T-helper 17 cell (primary cell): ENCODE data around the gene KRTAP19-6. TPM values are rescaled to one million over a fixed set of nuclear protein-coding genes. Genes with fewer than 3 reads are reported as not detected.

Experiments used
- ATAC-seq: fragments of 150-1000 bp; cut with Tn5 transposase; 2 replicates; pipeline ENCODE4 v1.10.0; 2021; ENCODE audit warnings: mild to moderate bottlenecking, moderate library complexity
- DNase-seq, 3 donors: peaks; one replicate each; pipeline versions ENCODE4 v3.0.0 to v3.0.0-alpha.2; 2020 to 2021
- H3K9me3 ChIP-seq: one replicate; pipeline ENCODE4 v1.7.0; 2013; ENCODE audit warnings: low read length, mild to moderate bottlenecking; ENCODE audit not compliant: control insufficient read depth, poor library complexity, severe bottlenecking
- H3K27ac Mint-ChIP-seq: one replicate; pipeline ENCODE4 v1.8.0; 2022; ENCODE audit warnings: mild to moderate bottlenecking, moderate library complexity, mixed read lengths
- H3K27me3 Mint-ChIP-seq: one replicate; pipeline ENCODE4 v1.8.0; 2022; ENCODE audit warnings: mixed read lengths
- H3K36me3 Mint-ChIP-seq: one replicate; pipeline ENCODE4 v1.8.0; 2022; ENCODE audit warnings: low read depth, mixed read lengths
- H3K4me1 Mint-ChIP-seq: one replicate; pipeline ENCODE4 v1.8.0; 2022; ENCODE audit warnings: mild to moderate bottlenecking, mixed read lengths
- H3K4me3 Mint-ChIP-seq: one replicate; pipeline ENCODE4 v1.8.0; 2022; ENCODE audit warnings: mild to moderate bottlenecking, moderate library complexity, mixed read lengths
- total RNA-seq, 4 donors: library from RNA in 2 of 4; stranded (reverse) in 2 of 4; gene quantifications; one replicate each; pipeline ENCODE4 v1.2.3 and lab custom pipeline; 2022 to 2026

The KRTAP19-6 gene
- total RNA-seq (not detected), total RNA-seq (lab: John Stamatoyannopoulos, UW) (0 reads per million in 2 donors)

GRCh38 chr21:30541764-30542163, at the start of gene KRTAP19-6:
KRTAP19-6 (minus strand) TSS chr21:30541864; CDS start chr21:30541833, 31 bp downstream.
- no peak within 1 kb of the TSS for H3K4me3 Mint-ChIP-seq
- H3K27ac Mint-ChIP-seq = no peak within 1 kb of the TSS
- ATAC-seq (no peak), DNase-seq (no peak)
- H3K27me3 Mint-ChIP-seq = no peaks in the 10 kb centered on the region
- no peaks in the 10 kb centered on the region for H3K4me1 Mint-ChIP-seq
- no peaks in the 10 kb centered on the region for H3K36me3 Mint-ChIP-seq
- no peaks in the 10 kb centered on the region for H3K9me3 ChIP-seq

DNA sequence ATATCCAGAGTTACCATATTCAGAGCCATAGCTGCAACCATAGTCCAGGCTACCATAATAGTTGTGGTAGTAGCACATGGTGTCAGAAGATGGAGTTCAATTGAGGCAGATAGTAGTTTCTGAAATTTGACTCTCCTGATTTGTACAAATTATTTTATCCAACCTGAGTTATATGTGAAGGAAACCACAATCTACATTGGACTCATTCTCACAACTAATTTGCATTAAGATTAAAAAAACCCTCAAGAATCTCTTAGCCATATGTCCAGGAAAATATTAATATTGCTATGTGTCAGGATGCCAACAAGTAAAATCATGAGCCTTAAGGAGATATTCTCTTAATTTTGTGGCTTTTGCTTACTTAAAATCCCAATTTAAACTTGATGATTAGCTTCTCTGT, 48.6 kb upstream of the KRTAP19-6 start, which contains the start of gene KRTAP22-2:
Gene KRTAP22-2 (minus strand): TSS at position 101 of the 400 bp plus-strand sequence.
- Mint-ChIP-seq H3K4me3 (no peak within 1 kb of the TSS), H3K36me3 (no peaks in the 10 kb centered on the region), H3K27me3 (no peaks in the 10 kb centered on the region), H3K4me1 (no peaks in the 10 kb centered on the region), H3K27ac (no peak within 1 kb of the TSS)
- DNase-seq (no peak), ATAC-seq (no peak)
- no peaks in the 10 kb centered on the region for H3K9me3 ChIP-seq

GRCh38 chr21:30582870-30583269, 41.2 kb upstream of the KRTAP19-6 start:
- Mint-ChIP-seq H3K36me3 (no peaks in the 10 kb centered on the region), H3K4me1 (no peaks in the 10 kb centered on the region), H3K27me3 (no peaks in the 10 kb centered on the region), H3K4me3 (no peak overlapping the region), H3K27ac (no peak overlapping the region)
- no peaks in the 10 kb centered on the region for H3K9me3 ChIP-seq
- ATAC-seq (no peak), DNase-seq (no peak)

DNA sequence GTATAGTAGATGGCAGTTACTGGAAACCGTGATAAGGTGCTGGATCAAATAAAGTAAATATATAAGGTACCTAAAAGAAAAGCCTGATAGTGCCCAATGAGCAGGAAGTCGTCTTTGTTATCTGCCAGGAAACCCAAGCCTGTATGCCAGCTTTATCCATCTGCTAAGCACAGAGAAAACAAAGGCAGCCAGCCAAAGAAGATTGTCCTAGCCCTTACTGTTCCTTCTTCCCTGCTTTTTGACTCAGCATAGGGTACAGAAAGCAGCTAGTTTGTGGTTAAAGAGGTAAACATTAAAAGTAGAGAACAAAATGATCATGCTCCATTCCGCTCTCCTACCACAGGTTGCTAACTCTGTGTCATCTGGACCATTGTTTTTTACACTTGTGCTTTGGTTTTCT, 38.5 kb upstream of the KRTAP19-6 start:
- Mint-ChIP-seq H3K4me3 (no peak overlapping the region), H3K27ac (no peak overlapping the region), H3K27me3 (no peaks in the 10 kb centered on the region), H3K4me1 (no peaks in the 10 kb centered on the region), H3K36me3 (no peaks in the 10 kb centered on the region)
- H3K9me3 ChIP-seq = no peaks in the 10 kb centered on the region
- ATAC-seq (no peak), DNase-seq (no peak)

DNA sequence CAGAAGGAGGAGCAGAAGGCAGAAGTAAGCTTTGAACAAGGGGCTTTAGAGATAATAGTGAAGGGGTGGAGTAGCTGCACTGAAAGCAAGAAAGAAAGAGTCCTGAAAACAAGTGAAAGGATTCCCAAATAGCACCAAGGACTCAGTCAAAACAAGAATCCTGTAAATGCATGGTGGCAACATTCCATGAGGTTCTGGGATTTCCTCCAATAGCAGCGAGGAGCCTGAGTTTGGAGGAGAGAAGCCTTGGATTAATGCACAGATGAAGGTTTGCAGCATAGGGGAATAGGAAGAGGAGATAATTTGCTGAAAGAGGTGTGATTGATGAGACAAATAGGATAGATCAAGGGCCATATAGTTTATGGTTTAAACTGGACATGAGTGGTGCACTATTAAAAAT, 37.7 kb upstream of the KRTAP19-6 start:
- Mint-ChIP-seq H3K4me1 (no peaks in the 10 kb centered on the region), H3K4me3 (no peak overlapping the region), H3K27ac (no peak overlapping the region), H3K36me3 (no peaks in the 10 kb centered on the region), H3K27me3 (no peaks in the 10 kb centered on the region)
- no peak for DNase-seq
- no peak for ATAC-seq
- no peaks in the 10 kb centered on the region for H3K9me3 ChIP-seq

GRCh38 chr21:30577766-30578165, 36.1 kb upstream of the KRTAP19-6 start:
- Mint-ChIP-seq H3K27ac (no peak overlapping the region), H3K4me3 (no peak overlapping the region), H3K27me3 (no peaks in the 10 kb centered on the region), H3K4me1 (no peaks in the 10 kb centered on the region), H3K36me3 (no peaks in the 10 kb centered on the region)
- H3K9me3 ChIP-seq = no peaks in the 10 kb centered on the region
- no peak for ATAC-seq
- DNase-seq = no peak

- Mint-ChIP-seq H3K36me3 (no peaks in the 10 kb centered on the region), H3K27me3 (peaks cover 4% of the 10 kb centered on the region), H3K4me3 (no peak overlapping the region), H3K27ac (no peak overlapping the region), H3K4me1 (no peaks in the 10 kb centered on the region)
- no peaks in the 10 kb centered on the region for H3K9me3 ChIP-seq
- no peak for ATAC-seq
- DNase-seq = no peak
Observed at GRCh38 chr21:30567617-30568016, 26.0 kb upstream of the KRTAP19-6 start.

DNA sequence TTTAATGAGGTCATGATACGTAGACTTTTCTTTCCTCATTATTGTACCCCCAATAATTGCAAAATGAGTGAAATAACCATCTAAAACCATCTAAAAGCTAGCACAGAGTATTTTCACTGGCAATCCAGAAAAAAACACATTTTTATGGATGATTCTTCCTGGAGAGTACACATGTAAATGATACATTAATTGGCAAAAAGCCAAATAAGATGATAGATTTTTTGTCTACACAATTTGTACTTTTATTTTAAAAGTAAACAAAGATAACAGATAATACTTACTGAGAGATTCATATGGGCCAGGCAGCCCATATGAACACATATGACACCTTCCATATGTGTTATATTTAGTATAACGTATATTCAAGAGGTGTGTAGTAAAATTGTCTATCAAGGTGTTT, 22.0 kb upstream of the KRTAP19-6 start:
- Mint-ChIP-seq H3K27ac (no peak overlapping the region), H3K27me3 (peaks cover under 1% of the 10 kb centered on the region), H3K4me1 (no peaks in the 10 kb centered on the region), H3K36me3 (no peaks in the 10 kb centered on the region), H3K4me3 (no peak overlapping the region)
- ATAC-seq (no peak), DNase-seq (no peak)
- no peaks in the 10 kb centered on the region for H3K9me3 ChIP-seq

GRCh38 chr21:30563072-30563471, 21.4 kb upstream of the KRTAP19-6 start:
- H3K4me1 Mint-ChIP-seq = no peaks in the 10 kb centered on the region

GRCh38 chr21:30561957-30562356, 20.3 kb upstream of the KRTAP19-6 start:
- Mint-ChIP-seq H3K4me3 (no peak overlapping the region), H3K27ac (no peak overlapping the region), H3K4me1 (no peaks in the 10 kb centered on the region), H3K36me3 (no peaks in the 10 kb centered on the region), H3K27me3 (no peaks in the 10 kb centered on the region)
- ATAC-seq (no peak), DNase-seq (no peak)
- no peaks in the 10 kb centered on the region for H3K9me3 ChIP-seq

More at GRCh38 chr21:30563072-30563471, 21.4 kb upstream of the KRTAP19-6 start:
- Mint-ChIP-seq H3K36me3 (no peaks in the 10 kb centered on the region), H3K27ac (no peak overlapping the region), H3K4me3 (no peak overlapping the region), H3K27me3 (no peaks in the 10 kb centered on the region)
- no peak for ATAC-seq
- H3K9me3 ChIP-seq = no peaks in the 10 kb centered on the region
- no peak for DNase-seq

DNA sequence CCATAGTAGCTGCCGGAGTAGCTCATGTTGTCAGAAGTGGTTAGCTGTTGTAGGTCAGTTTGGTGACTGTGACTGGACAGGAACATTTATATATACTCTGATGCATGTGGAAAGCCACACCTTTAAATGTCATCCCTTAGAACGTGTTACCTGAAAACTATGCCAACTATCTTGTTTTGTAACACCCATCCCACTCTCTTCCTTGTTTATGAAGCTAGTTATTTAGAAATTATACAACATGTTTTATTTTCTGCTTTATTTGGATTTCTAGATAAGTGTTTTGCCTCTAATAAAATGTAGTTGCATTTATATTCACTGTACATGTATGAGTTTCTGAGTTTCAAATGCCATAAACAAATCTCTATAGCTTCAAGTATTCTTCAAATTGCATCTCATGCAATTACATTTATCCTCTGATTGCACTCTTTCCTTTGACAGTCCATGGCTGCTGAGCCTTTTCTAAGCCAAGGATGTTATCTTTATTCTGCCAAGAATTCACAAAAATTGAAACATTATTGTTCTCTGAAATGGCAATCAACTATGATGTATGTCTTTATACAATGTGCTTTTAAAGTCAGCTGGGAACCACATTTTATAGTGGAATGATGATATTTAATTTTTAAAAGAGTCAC, 19.7 kb upstream of the KRTAP19-6 start, which contains the start of gene KRTAP19-7:
Gene KRTAP19-7 (minus strand): TSS at position 51 of the 632 bp plus-strand sequence. CDS start 25 bp downstream, at position 26.
- Mint-ChIP-seq H3K27ac (no peak within 1 kb of the TSS), H3K4me3 (no peak within 1 kb of the TSS), H3K27me3 (no peaks in the 10 kb centered on the region), H3K4me1 (no peaks in the 10 kb centered on the region), H3K36me3 (no peaks in the 10 kb centered on the region)
- DNase-seq = no peak
- no peak for ATAC-seq
- no peaks in the 10 kb centered on the region for H3K9me3 ChIP-seq

DNA sequence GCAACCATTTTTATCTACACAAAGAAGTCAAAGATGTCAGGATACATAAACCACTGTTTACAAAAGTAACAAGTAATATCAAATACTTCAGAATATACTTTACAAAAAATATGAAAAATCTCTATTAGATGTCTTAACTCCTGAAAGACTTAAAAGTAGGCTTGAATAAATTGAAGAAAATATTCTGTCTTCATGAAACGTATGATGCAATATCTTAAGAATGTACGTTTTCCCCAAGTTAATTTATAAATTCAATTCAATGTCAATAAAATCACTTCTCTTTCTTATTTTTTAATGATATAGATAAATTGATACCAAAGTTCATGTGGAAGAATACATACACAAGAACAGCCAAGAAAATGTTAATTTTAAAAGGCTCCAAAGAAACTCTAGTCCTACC, 13.4 kb upstream of the KRTAP19-6 start:
- Mint-ChIP-seq H3K4me1 (no peaks in the 10 kb centered on the region), H3K27me3 (no peaks in the 10 kb centered on the region), H3K4me3 (no peak overlapping the region), H3K36me3 (no peaks in the 10 kb centered on the region), H3K27ac (no peak overlapping the region)
- H3K9me3 ChIP-seq = no peaks in the 10 kb centered on the region
- ATAC-seq (no peak), DNase-seq (no peak)

GRCh38 chr21:30552782-30553181, 11.1 kb upstream of the KRTAP19-6 start:
- H3K27me3 Mint-ChIP-seq = no peaks in the 10 kb centered on the region
- no peak overlapping the region for H3K27ac Mint-ChIP-seq
- H3K4me3 Mint-ChIP-seq = no peak overlapping the region
- DNase-seq = no peak
- H3K4me1 Mint-ChIP-seq = no peaks in the 10 kb centered on the region
- ATAC-seq = no peak
- H3K36me3 Mint-ChIP-seq = no peaks in the 10 kb centered on the region
- H3K9me3 ChIP-seq = no peaks in the 10 kb centered on the region

- H3K4me1 Mint-ChIP-seq = no peaks in the 10 kb centered on the region
- no peaks in the 10 kb centered on the region for H3K27me3 Mint-ChIP-seq
- DNase-seq = no peak
- H3K36me3 Mint-ChIP-seq = no peaks in the 10 kb centered on the region
- no peak overlapping the region for H3K4me3 Mint-ChIP-seq
- no peaks in the 10 kb centered on the region for H3K9me3 ChIP-seq
- no peak overlapping the region for H3K27ac Mint-ChIP-seq
- no peak for ATAC-seq
Observed at GRCh38 chr21:30518876-30519275, 22.8 kb downstream of the KRTAP19-6 start.
